NT2/D1 (cell line): ENCODE measurements around the gene PIK3C2B.
"Not testable (repeated sequence)": the region's sequence is repeated elsewhere in the genome, so short reads cannot be mapped to it uniquely, and the experiment has no call there.

Experiments
- DNase-seq: peaks from one replicate; pipeline ENCODE4 v3.0.0-alpha.2; 2011; ENCODE audit warnings: low read depth, low spot score
- H3K27me3 ChIP-seq: 2 replicates; pipeline ENCODE4 v1.6.0; 2011; ENCODE audit warnings: mild to moderate bottlenecking; ENCODE audit not compliant: insufficient read length, insufficient read depth
- H3K36me3 ChIP-seq: 2 replicates; pipeline ENCODE4 v1.6.1; 2011; ENCODE audit warnings: mild to moderate bottlenecking, low read length, mixed read lengths; ENCODE audit not compliant: insufficient read depth, insufficient read length
- H3K4me1 ChIP-seq: 2 replicates; pipeline ENCODE4 v1.5.1; 2011; ENCODE audit not compliant: insufficient read depth, insufficient read length
- H3K4me3 ChIP-seq: 2 replicates; pipeline ENCODE4 v1.5.1; 2011; ENCODE audit warnings: low read depth; ENCODE audit not compliant: insufficient read length
- H3K9ac ChIP-seq: 2 replicates; pipeline ENCODE4 v1.6.0; 2011; ENCODE audit warnings: low read depth; ENCODE audit not compliant: insufficient read length
- H3K9me3 ChIP-seq: 2 replicates; pipeline ENCODE4 v1.5.1; 2011; ENCODE audit warnings: mild to moderate bottlenecking, low read length; ENCODE audit not compliant: insufficient read depth
- SUZ12 ChIP-seq: IDR thresholded peaks from 2 replicates; pipeline ENCODE4 v1.6.1; 2011; ENCODE audit not compliant: insufficient read length, insufficient read depth; ENCODE audit errors: extremely low read depth
- YY1 ChIP-seq: IDR thresholded peaks from 2 replicates; pipeline ENCODE4 v1.6.1; 2011; ENCODE audit not compliant: insufficient read length, insufficient read depth
- ZNF274 ChIP-seq: IDR thresholded peaks from 2 replicates; pipeline ENCODE4 v1.6.1; 2011; ENCODE audit warnings: mild to moderate bottlenecking, low read depth, low read length

PIK3C2B gene

DNA sequence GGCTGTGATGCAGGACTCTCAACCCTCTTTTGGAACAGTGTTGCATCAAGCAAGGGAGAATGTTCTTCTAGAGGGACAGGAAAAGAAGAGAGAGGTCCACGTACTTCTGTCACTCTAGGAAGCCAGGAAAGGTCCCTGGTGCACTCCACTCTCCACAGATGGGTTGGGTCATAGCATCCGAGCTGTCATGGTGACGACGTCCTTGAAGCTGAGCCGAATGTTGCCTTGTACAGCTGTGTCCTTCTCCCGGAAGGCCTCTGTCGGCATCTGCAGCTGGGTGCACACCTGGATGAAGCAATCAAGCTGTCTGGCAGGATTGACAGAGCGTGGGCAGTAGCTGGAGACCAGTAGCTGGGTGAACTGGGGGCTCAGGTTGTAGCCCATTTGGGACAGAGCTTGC is 34.1 kb upstream of the PIK3C2B start:
- TF ChIP-seq SUZ12 = no peak
- no peak for TF ChIP-seq ZNF274
- TF ChIP-seq YY1 = no peak
- H3K4me1 ChIP-seq = no peaks in the 10 kb centered on the region
- H3K36me3 ChIP-seq = peaks cover 93% of the 10 kb centered on the region
- H3K27me3 ChIP-seq = no peaks in the 10 kb centered on the region
- peaks cover 6% of the 10 kb centered on the region for H3K9me3 ChIP-seq
- no peak overlapping the region for H3K4me3 ChIP-seq
- H3K9ac ChIP-seq = no peak overlapping the region
- no peak for DNase-seq

DNA sequence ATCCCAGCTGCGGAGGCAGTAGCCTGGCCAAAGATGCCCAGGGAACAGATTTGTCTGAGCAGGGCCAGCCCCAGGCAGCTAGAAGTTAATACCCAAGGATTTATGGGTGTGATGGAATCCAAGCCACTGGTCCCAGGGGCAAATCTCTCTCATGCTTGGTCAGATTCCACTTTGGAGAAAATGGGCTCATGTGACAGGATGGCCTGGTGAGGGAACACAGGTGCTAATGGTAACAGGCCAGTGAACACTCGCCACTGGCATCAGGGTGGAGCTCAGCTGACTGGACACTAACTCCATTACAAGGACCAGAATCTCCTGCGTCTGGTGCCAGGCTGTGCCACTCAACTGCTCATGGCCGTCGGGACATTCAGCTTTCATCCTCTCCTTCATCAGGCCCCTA is 33.6 kb upstream of the PIK3C2B start:
- no peak for TF ChIP-seq SUZ12
- TF ChIP-seq ZNF274 = no peak
- no peak for TF ChIP-seq YY1
- no peak for DNase-seq
- Histone ChIP-seq H3K4me3 (no peak overlapping the region), H3K9me3 (peaks cover 10% of the 10 kb centered on the region), H3K36me3 (peaks cover 90% of the 10 kb centered on the region), H3K27me3 (no peaks in the 10 kb centered on the region), H3K4me1 (no peaks in the 10 kb centered on the region), H3K9ac (no peak overlapping the region)

DNA sequence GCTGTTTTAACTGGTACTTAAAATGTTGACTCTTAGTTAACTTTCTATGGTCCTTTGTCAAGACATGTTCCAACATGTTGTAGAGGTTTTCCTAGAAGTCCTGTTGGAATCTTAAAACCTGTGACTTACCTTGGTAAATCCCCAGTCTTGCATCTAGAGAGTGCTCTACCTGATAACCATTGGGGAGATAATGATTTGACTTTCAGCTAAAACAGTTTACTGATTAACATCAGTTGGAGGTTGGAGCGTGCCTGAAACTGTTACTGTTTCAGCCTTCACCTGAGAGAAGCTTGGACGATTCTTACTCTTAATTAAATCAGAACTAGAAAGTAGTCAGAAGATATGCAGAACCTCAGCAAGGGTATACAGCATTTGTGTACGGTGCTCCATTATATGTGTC is 30.4 kb upstream of the PIK3C2B start:
- no peak for DNase-seq
- no peak overlapping the region for H3K9ac ChIP-seq

DNA sequence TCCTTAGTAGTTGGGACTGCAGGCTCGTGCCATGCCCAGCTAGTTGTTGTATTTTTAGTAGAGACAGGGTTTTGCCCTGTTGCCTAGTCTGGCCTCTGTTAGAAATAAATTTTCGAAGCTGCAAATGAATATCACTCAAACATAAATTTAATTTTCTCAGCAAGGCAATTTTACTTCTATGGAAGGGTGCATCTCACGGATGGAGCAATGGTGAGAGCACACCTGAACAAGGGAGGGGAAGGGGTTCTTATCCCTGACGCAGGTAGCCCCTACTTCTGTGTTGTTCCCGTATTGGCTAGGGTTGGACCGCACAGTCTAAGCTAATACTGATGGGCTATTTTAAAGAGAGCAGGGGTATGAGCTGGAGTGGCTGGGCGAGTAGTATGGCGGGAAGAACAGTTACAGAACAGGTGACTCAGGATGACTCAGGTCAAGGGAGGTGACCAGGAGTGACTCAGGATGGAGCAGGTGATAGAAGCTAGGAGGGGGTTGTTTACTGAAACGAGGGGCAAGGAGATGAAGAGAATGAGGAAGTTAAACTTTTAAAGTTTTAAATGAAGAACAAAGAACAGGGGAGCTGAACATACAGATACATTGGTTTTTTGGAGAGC is 29.1 kb upstream of the PIK3C2B start:
- Histone ChIP-seq H3K9me3 (peaks cover 16% of the 10 kb centered on the region), H3K4me1 (no peaks in the 10 kb centered on the region), H3K9ac (no peak overlapping the region), H3K27me3 (no peaks in the 10 kb centered on the region), H3K36me3 (peaks cover 71% of the 10 kb centered on the region), H3K4me3 (no peak overlapping the region)
- DNase-seq = no peak
- TF ChIP-seq SUZ12 (no peak), YY1 (no peak), ZNF274 (no peak)

More for the DNA sequence above, 30.4 kb upstream of the PIK3C2B start:
- Histone ChIP-seq H3K4me1 (no peaks in the 10 kb centered on the region), H3K9me3 (peaks cover 16% of the 10 kb centered on the region), H3K36me3 (peaks cover 74% of the 10 kb centered on the region), H3K4me3 (no peak overlapping the region), H3K27me3 (no peaks in the 10 kb centered on the region)
- TF ChIP-seq ZNF274 (no peak), YY1 (no peak), SUZ12 (no peak)

DNA sequence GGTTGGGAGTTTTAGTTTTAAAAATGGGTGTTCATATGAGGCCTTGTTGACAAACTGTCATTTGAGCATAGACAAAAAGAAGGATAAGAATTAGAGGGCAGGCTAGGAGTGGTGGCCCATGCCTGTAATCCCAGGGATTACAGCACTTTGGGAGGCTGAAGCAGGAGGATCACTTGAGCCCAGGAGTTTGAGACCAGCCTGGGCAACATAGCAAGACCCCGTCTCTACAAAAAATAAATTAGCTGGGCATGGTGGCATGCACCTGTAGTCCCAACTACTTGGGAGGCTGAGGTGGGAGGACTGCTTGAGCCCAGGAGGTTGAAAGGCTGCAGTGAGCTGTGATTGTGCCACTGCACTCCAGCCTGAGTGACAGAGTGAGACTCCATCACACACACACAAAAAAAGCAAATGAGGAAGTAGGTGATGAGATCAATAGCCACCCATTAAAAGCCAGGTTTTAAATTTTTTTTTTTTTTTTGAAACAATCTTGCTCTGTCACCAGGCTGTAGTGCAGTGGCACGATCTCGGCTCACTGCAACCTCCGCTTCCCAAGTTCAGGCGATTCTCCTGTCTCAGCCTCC is 27.4 kb upstream of the PIK3C2B start:
- H3K36me3 ChIP-seq = peaks cover 70% of the 10 kb centered on the region
- not testable (repeated sequence) for H3K27me3 ChIP-seq, DNase-seq, H3K4me3 ChIP-seq, H3K4me1 ChIP-seq, H3K9ac ChIP-seq
- peaks cover 16% of the 10 kb centered on the region for H3K9me3 ChIP-seq

DNA sequence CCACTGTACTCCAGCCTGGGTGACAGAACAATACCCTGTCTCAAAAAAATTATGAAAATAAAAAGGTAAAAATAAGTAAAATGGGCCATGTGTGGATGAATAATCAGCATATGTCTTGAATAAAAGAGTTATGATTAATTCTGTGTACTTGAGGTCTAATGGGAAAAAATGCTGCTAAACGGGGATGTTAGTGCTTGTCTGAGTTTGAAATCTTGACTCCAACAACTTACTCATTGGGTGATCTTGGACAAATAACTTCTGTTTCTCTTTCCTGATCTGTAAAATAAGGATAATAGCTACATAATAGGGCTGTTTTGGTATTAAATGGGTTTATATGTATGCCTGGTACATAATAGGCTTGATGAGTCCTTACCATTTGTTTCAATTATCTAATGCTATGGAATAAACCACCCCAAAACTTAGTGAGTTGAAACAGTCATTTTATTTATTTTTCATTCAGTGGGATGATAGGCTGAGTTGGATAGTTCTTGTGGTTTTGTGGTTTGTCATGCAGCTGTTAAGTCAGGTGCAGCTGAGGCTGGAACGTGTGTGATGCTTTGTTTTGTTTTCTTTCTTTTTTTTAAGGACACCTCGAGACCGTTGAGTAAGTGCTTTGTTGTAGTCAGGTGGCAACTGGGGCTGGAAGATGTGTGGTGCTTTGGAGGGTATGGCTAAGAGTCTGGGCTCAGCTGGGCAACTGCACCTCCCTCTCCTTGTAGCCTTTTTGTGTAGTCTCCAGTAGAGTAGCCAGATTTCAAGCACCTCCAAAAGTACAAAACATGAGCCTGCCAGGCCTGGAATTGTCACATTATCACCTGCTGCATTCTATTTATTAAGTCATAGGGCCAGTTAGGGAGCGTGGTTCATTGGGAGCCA is 26.5 kb upstream of the PIK3C2B start:
- no peak overlapping the region for H3K4me3 ChIP-seq
- TF ChIP-seq ZNF274 (no peak), YY1 (no peak), SUZ12 (no peak)
- H3K9ac ChIP-seq = no peak overlapping the region
- H3K9me3 ChIP-seq = peaks cover 16% of the 10 kb centered on the region
- peaks cover 61% of the 10 kb centered on the region for H3K36me3 ChIP-seq
- peaks cover 3% of the 10 kb centered on the region for H3K4me1 ChIP-seq
- no peaks in the 10 kb centered on the region for H3K27me3 ChIP-seq
- no peak for DNase-seq

DNA sequence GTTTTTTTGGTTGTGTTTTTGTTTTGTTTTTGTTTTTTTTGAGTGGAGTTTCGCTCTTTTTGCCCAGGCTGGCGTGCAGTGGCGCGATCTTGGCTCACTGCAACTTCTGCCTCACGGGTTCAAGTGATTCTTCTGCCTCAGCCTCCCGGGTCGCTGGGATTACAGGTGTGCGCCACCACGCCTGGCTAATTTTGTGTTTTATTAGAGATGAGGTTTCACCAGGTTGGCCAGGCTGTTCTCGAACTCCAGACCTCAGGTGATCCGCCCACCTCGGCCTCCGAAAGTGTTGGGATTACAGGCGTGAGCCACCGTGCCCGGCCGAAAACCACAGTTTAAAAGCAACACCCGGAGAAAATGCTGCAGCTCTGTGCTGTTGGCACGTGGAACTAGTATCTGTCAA is 22.8 kb upstream of the PIK3C2B start:
- H3K9me3 ChIP-seq, DNase-seq, H3K27me3 ChIP-seq, H3K4me1 ChIP-seq: not testable (repeated sequence)
- Histone ChIP-seq H3K4me3 (peak overlapping the region; percentile 85), H3K9ac (peak overlapping the region; percentile 90), H3K36me3 (peaks cover 38% of the 10 kb centered on the region)
